Activated CD8-positive, alpha-beta memory T cell treated with anti-CD3 and anti-CD28 coated beads, Interleukin-2, amount 50 U/mL, for 24 hours (primary cell): ENCODE results near the gene BBS4.
A peak's percentile ranks its signal among the peaks of the same experiment; 100 is the strongest.
"Not testable (repeated sequence)": the region's sequence is repeated elsewhere in the genome, so short reads cannot be mapped to it uniquely, and the experiment has no call there.

Experiments used
- DNase-seq: peaks from one replicate; pipeline ENCODE4 v3.0.0-alpha.2; 2020; ENCODE audit errors: extremely low read depth

Gene BBS4

DNA sequence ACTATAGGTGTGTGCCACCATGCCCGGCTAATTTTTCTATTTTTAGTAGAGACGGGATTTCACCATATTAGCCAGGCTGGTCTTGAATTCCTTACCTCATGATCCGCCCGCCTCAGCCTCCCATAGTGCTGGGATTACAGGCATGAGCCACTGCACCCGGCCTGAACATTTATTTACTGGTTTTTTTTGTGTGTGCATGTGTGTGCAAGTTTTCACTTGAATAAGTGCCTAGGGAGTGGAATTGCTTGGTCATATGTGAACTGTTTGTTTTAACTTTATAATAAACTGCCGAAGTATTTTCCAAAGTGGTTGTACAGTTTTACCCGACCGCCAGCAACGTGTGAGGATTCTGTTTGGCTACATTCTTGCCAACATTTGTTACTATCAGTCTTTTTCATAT is 14.1 kb downstream of the BBS4 start:
- no peak for DNase-seq

DNA sequence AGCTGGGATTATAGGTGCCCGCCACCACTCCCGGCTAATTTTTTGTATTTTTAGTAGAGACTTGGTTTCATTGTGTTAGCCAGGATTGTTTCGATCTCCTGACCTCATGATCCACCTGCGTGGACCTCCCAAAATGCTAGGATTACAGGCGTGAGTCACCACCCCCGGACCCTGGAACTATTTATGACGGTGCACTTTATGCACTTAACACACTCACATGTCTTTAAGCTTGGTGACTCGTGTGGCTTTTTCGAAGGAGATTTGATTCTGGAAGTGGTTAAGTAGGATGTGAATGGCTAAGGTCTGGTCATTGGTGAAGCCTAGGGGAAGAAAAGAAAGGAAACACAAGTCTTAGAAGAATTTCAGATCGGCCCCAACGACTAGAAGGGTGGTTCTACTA is 20.3 kb downstream of the BBS4 start:
- no peak for DNase-seq

DNA sequence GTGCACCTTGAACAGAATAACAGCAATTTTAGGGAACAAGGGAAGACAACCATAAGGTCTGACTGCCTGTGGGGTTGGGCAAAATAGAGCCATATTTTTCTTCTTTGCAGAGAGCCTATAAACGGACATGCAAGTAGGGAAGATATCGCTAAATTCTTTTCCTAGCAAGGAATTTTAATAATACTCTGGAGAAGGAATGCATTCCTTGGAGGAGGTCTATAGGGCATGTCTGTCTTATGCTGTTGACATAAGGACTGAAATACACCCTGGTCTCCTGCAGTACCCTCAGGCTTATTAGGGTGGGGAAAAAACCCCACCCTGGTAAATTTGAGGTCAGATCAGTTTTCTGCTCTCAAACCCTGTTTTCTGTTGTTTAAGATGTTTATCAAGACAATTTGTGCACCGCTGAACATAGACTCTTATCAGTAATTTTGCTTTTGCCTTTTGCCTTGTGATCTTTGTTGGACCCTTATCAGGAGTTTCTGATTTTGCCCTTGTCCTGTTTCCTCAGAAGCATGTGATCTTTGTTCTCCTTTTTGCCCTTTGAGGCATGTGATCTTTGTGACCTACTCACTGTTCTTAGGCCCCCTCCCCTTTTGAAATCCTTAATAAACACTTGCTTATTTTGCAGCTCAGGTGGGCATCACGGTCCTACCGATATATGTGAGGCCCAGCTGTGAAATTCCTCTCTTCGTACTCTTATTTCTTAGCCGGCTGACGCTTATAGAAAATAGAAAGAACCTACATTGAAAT is 22.7 kb downstream of the BBS4 start:
- DNase-seq = not testable (repeated sequence)

DNA sequence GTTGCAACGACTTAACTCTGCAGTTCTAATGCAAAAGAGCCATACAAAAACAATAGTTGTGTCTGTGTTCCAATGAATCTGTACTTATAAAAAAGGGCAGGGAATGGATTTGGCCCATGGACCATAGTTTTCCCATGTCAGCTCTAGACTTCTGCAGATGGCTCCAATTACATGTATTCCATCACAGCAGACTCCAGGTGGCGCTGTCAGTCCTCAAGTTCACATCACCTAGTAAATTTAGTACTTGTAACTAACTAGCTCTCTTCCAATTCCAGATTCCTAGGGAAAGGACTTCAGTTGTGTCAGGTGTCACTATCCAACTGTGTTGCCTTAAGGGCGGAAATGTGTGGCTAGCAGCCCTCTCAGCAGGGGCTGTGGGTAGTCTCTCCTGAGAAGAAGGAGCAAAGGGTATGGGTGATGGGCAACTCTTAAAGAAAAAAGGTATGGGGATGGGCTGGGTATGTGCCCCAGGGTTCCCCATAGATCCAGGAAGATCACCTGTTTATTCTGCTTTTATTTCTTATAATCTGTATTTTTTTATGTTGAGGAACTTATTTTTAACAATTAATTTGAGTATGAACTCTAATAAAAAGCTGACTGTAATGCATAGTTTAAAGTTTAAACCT is 36.2 kb downstream of the BBS4 start:
- DNase-seq = peak; percentile 29

DNA sequence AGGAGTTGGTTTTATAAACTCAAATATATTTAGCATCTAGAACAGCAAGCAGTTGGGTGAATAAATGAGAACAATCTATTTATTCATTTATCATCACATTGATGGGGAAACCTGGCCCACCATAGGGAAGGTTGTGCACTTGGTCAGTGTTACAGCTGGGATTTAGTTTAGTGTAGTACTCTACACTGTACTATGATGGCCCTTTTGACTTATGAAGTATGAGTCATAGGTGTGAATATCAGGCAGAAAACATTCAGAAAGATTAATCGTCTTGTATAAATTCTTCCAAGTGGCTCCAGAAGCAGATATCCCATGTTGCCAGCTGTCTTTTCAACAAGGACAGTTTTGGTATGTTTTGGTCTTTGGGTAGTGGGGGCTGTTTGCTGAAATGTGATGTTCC is 38.0 kb downstream of the BBS4 start:
- no peak for DNase-seq

DNA sequence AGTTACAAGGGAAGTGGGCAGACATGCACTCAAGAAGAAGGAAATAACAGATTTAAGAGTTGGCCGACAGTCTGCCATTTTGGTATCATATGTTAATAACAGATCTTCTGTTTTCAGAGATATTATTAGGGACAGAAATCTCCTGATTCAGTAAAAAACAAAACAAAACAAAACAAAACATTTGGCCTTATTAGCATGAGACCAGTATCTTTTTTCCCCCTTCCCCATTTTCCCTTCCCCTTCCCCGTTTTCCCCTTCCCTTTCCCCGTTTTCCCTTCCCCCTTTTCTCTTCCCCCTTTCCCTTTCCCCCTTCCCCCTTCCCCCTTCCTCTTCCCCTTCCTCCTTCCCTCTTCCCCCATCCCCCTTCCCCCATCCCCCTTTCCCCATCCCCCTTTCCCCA is 39.4 kb downstream of the BBS4 start:
- no peak for DNase-seq

DNA sequence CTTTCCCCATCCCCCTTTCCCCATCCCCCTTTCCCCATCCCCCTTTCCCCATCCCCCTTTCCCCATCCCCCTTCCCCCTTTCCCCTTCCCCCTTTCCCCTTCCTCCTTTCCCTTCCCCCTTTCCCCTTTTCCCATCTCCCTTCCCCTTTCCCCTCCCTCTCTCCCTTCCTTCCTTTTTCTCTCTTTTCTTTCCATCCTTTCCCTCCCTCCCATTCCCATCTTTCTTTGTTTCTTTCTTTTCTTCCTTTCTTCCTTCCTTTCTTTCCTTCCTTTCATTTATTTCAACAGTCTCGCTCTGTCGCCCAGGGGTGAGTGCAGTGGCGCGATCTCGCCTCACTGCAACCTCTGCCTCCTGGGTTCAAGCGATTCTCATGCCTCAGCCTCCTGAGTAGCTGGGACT is 39.8 kb downstream of the BBS4 start:
- not testable (repeated sequence) for DNase-seq

DNA sequence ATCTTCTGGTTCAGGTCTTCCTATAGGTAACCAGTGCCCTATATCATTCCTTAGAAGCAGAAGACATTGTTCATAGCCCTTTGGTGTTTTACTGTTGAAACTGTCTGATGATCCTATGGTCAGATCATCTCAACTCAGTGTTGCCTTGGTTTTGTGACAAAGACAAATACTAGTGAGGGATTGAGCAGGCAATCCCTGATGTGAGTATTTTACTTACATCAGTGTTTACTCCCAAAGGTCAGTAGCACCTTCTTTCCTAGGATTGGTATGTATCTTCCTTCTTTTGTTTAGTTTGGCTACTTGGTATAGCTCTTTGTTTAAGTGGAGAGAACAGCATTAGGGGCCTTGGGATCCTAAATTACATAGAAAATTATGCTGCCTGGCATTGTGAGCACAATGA is 41.1 kb downstream of the BBS4 start:
- DNase-seq = no peak

DNA sequence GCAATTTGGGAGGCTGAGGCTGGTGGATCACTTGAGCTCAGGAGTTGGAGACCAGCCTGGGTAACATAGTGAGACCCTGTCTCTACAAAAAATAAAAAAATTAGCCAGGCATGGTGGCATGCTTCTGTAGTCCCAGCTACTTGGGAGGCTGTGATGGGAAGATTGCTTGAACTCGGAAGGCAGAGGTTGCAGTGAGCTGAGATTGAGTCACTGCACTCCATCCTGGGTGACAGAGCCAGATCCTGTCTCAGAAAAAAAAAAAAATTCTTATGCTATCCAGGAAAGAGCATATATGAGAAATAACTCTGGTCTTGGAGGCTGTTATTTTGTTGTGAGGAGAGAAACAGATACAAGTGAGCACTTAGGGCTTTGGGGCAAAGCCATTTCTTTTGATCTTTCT is 42.2 kb downstream of the BBS4 start:
- not testable (repeated sequence) for DNase-seq

DNA sequence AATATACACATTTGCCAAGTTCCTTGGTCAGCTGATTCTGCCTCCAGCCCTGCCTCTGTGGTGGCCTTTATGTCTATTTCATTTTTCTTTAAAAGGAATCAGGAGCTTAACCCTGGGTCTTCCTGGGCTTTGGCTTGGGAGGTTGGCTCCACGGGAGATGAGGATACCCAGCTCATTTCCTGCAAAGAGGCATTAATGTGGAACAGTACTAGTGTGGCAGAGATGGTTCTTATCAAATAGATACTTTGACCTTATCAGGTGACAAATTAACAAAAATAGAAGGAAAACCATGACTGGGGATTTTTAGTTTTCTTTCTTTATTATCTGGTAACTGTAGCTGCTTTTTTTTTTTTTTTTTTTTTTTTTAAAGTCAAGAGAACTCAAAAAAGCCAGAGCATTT is 42.8 kb downstream of the BBS4 start:
- no peak for DNase-seq

DNA sequence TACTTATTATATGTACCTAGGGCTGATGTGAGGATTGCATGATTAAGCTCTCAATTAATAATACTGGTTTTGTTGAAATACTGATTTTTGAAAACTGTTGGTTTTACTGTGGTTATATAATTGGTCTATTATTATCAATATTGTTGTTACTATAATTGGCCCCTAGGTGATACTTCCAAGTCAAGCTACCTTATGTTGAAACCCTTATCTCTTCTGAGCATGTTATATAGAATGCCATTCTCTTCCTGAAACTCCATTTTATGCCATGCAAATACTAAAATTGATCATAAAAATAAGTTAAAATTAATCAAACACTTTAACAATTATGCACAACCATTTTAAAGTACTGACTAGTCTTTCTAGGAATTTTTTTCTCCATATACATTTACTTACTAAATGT is 46.1 kb downstream of the BBS4 start:
- DNase-seq = no peak

DNA sequence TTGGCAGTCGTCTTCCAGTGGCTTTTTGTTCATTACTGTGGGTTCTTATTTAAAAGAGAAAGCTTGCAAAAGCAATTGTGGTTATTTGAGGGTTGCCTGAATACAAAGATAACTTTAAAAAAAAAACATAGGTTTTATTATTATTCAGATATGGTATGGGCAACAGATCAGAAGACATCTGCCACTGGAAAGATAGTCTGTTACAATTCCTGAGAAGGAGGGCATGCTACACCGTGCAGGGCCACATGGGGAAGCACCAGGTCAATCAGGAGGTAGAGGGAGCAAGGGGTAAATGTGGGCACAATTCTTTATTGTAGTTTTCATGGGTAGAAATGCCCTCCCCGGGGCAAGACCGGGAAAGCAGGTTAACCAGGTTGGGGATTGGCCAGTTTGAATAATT is 46.5 kb downstream of the BBS4 start:
- no peak for DNase-seq

DNA sequence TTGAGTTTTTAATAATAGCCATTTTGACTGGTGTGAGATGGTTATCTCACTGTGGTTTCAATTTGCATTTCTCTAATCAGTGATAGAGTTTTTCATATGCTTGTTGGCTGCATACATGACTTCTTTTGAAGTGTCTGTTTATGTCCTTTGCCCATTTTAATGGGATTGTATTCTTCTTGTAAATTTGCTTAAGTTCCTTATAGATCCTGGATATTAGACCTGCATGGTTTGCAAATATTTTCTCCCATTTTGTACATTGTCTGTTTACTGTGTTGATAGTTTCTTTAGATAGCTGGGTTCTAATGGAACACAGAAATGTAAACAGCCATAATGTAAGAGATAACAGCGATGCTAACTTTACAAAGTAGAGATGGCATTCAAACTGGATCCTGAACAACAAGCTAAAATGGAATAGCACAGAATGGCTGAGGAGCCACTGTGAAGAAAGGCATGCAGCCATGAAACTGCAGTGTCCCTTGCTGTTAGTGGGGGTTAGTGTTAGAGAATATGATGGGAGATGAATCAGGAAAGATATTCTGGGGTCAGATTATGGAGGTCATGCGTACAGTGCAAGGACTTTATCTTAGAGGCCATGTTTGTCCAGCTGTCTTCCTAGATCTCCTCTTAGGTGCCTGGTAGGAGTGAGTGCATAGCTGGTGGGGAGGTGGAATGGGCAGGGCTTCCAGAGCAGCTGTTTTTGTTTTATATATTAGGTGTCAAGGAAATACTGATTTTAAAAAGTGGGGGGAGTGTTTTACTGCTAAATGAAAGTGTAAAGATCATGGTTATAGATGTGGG is 48.1 kb downstream of the BBS4 start:
- no peak for DNase-seq

DNA sequence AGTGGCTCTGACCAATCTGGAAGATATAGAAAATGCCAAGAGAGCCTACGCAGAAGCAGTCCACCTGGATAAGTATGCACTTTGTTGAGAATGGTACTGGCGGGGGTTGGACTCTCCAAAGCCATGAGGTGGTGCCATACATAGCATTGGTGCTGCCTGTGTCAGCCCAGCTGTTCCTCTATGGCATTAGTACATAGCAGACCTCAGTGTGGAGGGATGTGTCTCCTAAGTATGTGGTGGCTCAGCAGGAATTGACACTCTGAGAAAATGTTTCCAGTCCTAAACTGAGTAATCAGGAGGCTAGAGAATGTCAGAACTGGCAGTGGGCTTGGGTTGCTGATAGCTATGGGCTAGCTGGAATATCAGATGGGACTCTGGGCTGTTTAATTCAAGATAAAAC is 49.1 kb downstream of the BBS4 start:
- DNase-seq = no peak

DNA sequence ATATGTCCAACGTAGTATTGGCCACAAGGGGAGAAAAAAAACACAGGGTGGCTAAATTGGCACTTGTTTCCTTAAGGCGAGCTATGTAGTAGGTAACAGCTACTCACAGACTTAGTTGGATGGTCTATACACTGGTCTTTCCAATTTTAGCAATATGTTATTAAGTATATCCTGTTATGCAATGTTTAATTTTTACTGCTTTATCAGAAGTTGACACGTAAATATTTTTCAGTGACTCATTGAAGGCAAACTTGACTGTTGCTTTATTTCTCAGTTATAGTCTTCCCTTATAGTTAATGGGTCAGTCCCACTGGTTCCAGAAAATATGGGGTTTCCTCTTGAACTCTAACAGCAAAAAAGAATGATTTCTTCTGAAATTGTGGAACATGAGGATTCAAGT is 51.1 kb downstream of the BBS4 start:
- no peak for DNase-seq

DNA sequence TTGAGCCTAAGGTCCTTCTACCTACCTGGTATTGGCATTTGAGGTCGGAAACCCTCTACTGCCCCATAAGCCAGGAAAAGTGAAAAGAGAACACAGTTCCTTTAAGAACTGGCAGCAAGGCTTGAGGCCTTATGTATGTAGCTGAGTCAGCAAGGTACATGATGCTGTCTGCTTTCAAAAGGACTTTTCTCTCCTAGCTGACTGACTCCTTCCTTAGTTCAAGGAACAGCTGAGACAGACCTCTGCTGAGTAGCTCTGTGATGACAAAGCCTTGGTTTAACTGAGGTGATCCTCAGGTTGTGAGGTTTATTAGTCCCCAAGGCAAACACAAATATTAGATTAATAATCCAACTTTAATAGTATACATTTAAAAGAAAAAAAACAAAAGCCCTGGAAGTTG is 51.7 kb downstream of the BBS4 start:
- no peak for DNase-seq

DNA sequence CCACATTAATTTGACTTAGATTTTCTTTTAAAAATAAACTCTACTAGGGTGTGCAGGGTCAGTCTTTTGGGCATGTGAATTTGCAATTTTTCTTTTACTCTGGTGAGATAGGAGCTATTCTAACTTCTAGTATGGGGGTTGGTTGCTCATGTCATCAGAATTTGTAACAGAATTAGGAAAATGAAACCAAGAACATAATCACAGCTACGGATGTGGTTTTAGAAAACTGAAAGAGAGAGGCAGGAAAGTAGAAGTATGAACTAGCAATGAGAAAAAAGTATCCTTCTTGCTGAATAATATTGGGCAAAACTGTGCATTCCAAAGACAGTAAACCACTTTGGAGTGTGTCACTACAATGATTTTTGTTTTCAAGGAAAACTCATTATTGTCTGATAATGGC is 54.2 kb downstream of the BBS4 start:
- DNase-seq = no peak

DNA sequence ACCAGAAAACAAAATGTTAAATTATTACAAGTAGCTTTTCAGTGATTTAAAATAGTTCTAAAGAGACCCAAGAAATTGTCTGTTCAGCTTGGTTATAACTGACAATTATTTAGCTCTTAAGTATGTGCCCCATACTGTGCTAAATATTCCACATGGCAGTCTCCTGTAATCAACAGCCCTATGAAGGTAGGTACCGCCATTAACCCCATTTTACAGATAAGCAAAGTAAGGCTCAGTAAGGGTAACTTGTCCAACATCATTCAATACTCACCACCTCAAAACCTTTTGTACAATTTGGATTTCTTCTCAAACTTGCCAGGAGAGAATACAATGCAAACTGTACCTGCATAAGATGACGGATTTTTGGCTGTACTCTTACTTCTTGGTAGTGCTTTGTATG is 63.7 kb downstream of the BBS4 start:
- DNase-seq = no peak

DNA sequence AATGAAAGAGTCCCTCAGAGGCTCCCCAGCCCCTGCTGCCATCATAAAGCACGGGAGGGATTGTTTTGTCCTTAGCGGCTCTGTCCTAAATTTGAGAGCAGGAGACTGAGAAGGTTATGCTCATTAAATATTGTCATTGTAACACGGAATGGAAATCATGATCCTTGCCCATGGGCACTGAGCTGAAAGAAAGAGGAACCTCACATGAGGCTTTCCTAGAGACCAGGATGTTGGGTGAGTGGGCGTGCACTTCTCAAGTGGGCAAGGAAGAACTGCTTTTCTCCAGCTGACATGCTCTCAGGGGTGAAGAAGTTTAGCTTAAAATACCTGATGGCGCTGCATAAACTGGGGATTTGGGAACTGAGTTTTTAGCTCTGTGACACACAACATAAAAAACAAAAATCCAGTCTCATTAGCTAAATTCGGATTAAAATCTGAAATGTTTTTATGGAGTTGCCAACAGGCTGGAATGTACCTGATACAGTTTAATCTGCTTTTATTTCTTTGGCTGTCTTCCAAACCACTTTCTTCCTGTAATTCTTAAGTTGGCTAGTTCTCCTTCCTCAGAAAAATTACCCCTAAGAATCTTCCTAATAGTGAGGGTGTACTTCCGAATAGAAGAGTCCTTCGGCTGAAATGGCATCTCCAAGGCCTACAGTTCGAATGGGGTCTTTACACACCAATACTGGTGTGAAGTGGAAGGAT is 65.9 kb downstream of the BBS4 start:
- no peak for DNase-seq

DNA sequence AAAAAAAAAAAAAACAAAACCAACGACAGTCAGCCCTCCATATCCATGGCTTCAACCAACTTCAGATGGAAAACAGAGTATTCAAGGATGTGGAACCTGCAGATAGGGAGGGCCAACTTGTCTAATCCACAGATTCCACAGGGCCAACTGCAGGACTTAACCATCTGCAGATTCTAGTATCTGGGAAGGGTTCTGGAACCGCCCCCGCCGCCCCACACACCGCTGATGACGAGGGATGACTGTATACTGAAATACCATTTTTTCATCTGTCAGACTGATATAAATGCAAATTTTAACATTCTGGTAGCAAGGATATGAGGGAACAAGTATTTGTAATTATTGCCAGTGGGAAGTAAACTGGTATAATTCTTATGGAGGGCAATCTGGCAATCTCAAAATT is 68.1 kb downstream of the BBS4 start:
- no peak for DNase-seq

DNA sequence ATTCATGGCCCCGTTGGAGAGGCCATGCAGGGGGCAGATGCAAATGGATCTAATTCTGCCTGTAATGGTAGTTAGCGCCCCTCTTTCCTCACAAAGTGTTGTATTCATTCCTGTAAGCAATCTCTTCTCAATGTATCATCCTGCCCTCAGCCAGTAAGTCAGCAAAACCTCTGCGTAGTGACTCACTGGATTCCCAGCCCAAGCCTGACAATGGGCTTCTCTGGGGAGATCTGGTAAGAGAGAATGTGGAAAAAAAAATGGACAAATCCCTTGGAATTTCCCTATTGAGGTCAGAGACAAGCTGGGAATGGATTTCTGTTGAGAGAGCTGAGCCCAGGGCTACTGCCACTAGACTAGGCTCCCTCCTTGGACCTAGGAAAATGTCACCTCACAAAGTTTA is 72.2 kb downstream of the BBS4 start:
- DNase-seq = no peak

DNA sequence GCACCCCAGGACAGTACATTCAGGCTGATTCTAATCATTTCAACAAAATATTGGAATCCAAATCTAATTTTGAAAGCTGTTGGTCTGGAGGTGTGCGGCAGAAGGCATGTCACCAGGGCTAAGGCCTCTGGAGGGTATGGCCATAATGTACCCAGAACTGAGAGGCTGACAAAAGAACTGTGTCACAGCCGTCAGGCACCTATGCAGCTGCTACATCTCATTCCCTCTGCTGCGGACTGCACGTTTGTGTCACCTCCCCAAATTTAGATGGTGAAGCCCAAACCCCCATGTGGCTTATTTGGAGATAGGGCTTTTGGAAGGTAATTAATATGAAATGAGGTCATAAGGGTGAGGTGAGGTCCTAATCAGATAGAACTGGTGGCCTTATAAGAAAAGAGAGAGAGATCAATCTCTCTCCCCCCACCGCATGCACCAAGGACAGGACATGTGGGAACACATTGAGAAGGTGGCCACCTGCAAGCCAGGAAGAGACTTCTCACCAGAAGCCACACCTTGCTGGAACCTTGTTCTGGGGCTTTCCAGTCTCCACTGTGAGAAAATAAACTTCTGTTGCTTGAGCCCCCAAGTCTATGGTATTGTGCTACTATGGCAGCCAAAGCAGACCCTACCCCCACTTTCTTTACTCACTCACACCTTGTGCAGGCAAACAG is 74.7 kb downstream of the BBS4 start:
- DNase-seq = no peak
